A673 (cell line): ENCODE data around the gene NDUFAF2. TPM values are rescaled to one million over a fixed set of nuclear protein-coding genes. Genes with fewer than 3 reads are reported as not detected.

ENCODE experiments used
- BruUV-seq: library from RNA; stranded (reverse); fragments of 400-500 nt; replicated peaks from 2 replicates; lab custom pipeline; 2021; lab: Mats Ljungman, UMichigan
- CTCF ChIA-PET: fragments of 300-600 bp; sonication (Branson Sonifier 250); formaldehyde crosslinking; loops from one replicate; lab custom pipeline; 2022; ENCODE audit warnings: antibody characterized with exemption; lab: Charles Lee
- POLR2A ChIA-PET: fragments of 300-600 bp; sonication (Branson Sonifier 250); formaldehyde crosslinking; loops from one replicate; lab custom pipeline; 2022; ENCODE audit warnings: antibody characterized with exemption; ENCODE audit not compliant: low non-redundant PET; lab: Charles Lee
- DNase-seq: peaks from one replicate; pipeline ENCODE4 v3.0.0-alpha.2; 2015; ENCODE audit warnings: low spot score
- H3K27ac ChIP-seq: fragments of 200-600 bp; sonication (generic); 2 replicates; pipeline ENCODE4 v1.5.1; 2016; ENCODE audit warnings: mixed run types, low read depth, mild to moderate bottlenecking, mixed read lengths, antibody characterized with exemption, low read length; ENCODE audit not compliant: poor library complexity, severe bottlenecking
- H3K27me3 ChIP-seq: fragments of 200-600 bp; sonication (generic); replicated peaks from 2 replicates; pipeline ENCODE4 v1.6.1; 2017; ENCODE audit warnings: mixed run types, low read depth, mild to moderate bottlenecking, mixed read lengths, antibody characterized with exemption, low read length; ENCODE audit not compliant: insufficient read depth, poor library complexity
- H3K36me3 ChIP-seq: fragments of 200-600 bp; sonication (generic); 2 replicates; pipeline ENCODE4 v1.6.1; 2016; ENCODE audit warnings: mixed run types, mild to moderate bottlenecking, mixed read lengths, antibody characterized with exemption, low read length; ENCODE audit not compliant: insufficient read depth, poor library complexity, severe bottlenecking
- H3K4me1 ChIP-seq: fragments of 200-600 bp; sonication (generic); 2 replicates; pipeline ENCODE4 v1.6.1; 2017; ENCODE audit warnings: mixed run types, mild to moderate bottlenecking, mixed read lengths, antibody characterized with exemption, low read length; ENCODE audit not compliant: insufficient read depth, poor library complexity, severe bottlenecking
- H3K4me3 ChIP-seq: fragments of 200-600 bp; sonication (generic); 2 replicates; pipeline ENCODE4 v1.5.1; 2016; ENCODE audit warnings: low read depth, mixed run types, mild to moderate bottlenecking, mixed read lengths, low read length; ENCODE audit not compliant: poor library complexity, severe bottlenecking
- H3K9me3 ChIP-seq: fragments of 200-600 bp; sonication (generic); 2 replicates; pipeline ENCODE4 v1.6.1; 2016; ENCODE audit warnings: mixed run types, low read depth, mild to moderate bottlenecking, mixed read lengths, antibody characterized with exemption, low read length; ENCODE audit not compliant: poor library complexity, severe bottlenecking
- CTCF ChIP-seq: fragments of 300-800, 200-600 bp; sonication (generic); conservative IDR thresholded peaks from 2 replicates; pipeline ENCODE4 v1.5.1; 2017; ENCODE audit warnings: low read depth, mild to moderate bottlenecking, antibody characterized with exemption, low read length, moderate library complexity, mixed read lengths
- EZH2 ChIP-seq: fragments of 200-600 bp; sonication (generic); IDR thresholded peaks from 2 replicates; pipeline ENCODE4 v1.6.1; 2017; ENCODE audit warnings: borderline replicate concordance, low read depth, mild to moderate bottlenecking, mixed read lengths, antibody characterized with exemption, low read length; ENCODE audit not compliant: poor library complexity, severe bottlenecking
- intact Hi-C: fragments of 100-400 bp; cut with micrococcal nuclease; formaldehyde crosslinking; loops from one replicate; pipeline ENCODE4 v1.10.0; 2022; ENCODE audit not compliant: unreplicated experiment
- total RNA-seq: library from RNA; stranded (reverse); gene quantifications from 2 replicates; pipeline ENCODE4 v1.2.3, GENCODE V29; 2021

The NDUFAF2 gene
- total RNA-seq, 1 experiment from 2014 or later, result 61.6 TPM

- no TSS peak for BruUV-seq
- Histone ChIP-seq H3K27ac (no peak overlapping the region), H3K9me3 (no peaks in the 10 kb centered on the region), H3K4me3 (no peak overlapping the region), H3K27me3 (no peaks in the 10 kb centered on the region), H3K4me1 (no peaks in the 10 kb centered on the region), H3K36me3 (peaks cover 9% of the 10 kb centered on the region)
- no peak for DNase-seq
- ChIA-PET POLR2A (no interaction called here), CTCF (no interaction called here)
- TF ChIP-seq CTCF (no peak), EZH2 (no peak)
- intact Hi-C loops, result no loop called here
Measured at GRCh38 chr5:60916646-60917045, 28.4 kb upstream of the NDUFAF2 start.

GRCh38 chr5:60918466-60918865, 26.5 kb upstream of the NDUFAF2 start:
- DNase-seq, result no peak
- H3K27ac ChIP-seq, result no peak overlapping the region
- BruUV-seq, result no TSS peak
- H3K4me1 ChIP-seq, result no peaks in the 10 kb centered on the region
- TF ChIP-seq CTCF, result no peak
- TF ChIP-seq EZH2, result no peak
- ChIA-PET CTCF (no interaction called here), POLR2A (no interaction called here)
- intact Hi-C loops, result no loop called here
- H3K36me3 ChIP-seq, result peaks cover 9% of the 10 kb centered on the region
- no peaks in the 10 kb centered on the region for H3K9me3 ChIP-seq
- no peak overlapping the region for H3K4me3 ChIP-seq
- no peaks in the 10 kb centered on the region for H3K27me3 ChIP-seq

GRCh38 chr5:60927450-60927849, 17.6 kb upstream of the NDUFAF2 start:
- Histone ChIP-seq H3K9me3 (no peaks in the 10 kb centered on the region), H3K27ac (no peak overlapping the region), H3K36me3 (peaks cover 18% of the 10 kb centered on the region), H3K27me3 (no peaks in the 10 kb centered on the region), H3K4me1 (no peaks in the 10 kb centered on the region), H3K4me3 (no peak overlapping the region)
- no peak for DNase-seq
- no TSS peak for BruUV-seq
- intact Hi-C loops, result no loop called here
- TF ChIP-seq CTCF (no peak), EZH2 (no peak)
- POLR2A ChIA-PET, result no interaction called here
- CTCF ChIA-PET, result no interaction called here
